HS-27A (cell line): Measurements from ENCODE around the gene ERBB4.

ENCODE experiments used
- DNase-seq: peaks from one replicate; pipeline ENCODE4 v3.0.0-alpha.2; 2012; ENCODE audit warnings: low read depth, missing footprints

The ERBB4 gene

GRCh38 chr2:211903961-211904360, 634.6 kb downstream of the ERBB4 start:
- DNase-seq = no peak

- no peak for DNase-seq
Observed at GRCh38 chr2:211901226-211901846, 637.3 kb downstream of the ERBB4 start.

DNA sequence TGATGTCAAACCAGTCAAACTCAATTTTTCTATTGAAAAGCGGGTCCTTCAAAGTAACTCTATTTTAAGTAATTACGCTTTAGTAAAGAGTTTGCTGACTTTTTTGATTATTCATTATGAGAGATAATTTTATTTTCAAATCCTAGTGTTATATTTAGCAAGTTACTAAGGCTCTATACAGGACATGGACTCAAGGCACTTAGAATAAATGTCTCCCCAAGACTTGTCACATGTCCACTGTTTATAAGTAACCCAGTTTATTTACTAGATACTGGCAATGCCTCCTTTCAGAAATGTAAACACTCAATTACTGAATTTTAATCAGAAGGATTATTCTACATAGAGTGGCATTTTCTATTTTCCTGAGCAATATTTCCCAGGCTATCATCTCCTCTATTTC, 638.1 kb downstream of the ERBB4 start:
- no peak for DNase-seq

DNA sequence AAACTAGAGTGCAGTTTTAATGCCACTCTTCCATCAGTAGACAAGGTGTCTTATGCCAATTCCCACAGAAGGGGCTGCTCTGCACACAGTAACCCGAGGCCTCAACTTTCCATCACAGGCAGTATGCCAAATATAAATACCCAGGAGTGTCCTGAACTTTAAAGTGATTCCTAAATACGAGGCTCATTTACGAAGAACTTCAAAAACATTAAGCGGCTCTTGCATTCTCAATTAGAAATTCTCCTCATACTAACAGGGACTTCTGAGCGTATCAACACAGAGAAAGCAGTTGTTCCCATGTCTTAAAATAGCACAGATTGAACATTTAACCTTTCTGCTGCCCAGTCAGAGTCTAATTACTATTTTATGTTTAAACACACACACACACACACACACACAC, 638.6 kb downstream of the ERBB4 start:
- DNase-seq = no peak

DNA sequence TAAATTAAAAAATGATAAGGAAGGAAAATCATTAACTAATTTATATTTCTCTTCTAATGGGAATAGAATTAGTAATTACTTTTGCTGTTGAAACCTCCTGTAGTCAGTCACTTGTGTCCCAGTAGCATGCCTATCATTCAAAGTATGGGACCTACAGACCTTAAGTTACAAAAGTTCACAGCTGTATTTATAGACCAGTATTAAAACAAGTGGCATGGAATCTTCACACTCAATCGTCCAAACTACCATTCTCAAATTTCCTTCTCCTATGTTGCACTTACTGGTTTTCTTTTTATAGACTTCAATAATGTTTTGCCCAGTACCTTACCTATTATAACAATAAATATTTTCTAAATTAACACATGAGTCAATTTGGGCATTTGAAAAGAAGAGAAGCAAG, 639.9 kb downstream of the ERBB4 start:
- DNase-seq = no peak

GRCh38 chr2:211881449-211881848, 657.2 kb downstream of the ERBB4 start:
- no peak for DNase-seq

- no peak for DNase-seq
Observed at GRCh38 chr2:211879323-211879722, 659.3 kb downstream of the ERBB4 start.

GRCh38 chr2:211877061-211877460, 661.5 kb downstream of the ERBB4 start:
- DNase-seq = no peak

- no peak for DNase-seq
Observed at GRCh38 chr2:211875488-211875887, 663.1 kb downstream of the ERBB4 start.

- no peak for DNase-seq
Observed at GRCh38 chr2:211868996-211869533, 669.5 kb downstream of the ERBB4 start.

- DNase-seq = peak; percentile 34
Observed at GRCh38 chr2:211867845-211868451, 670.7 kb downstream of the ERBB4 start.

- DNase-seq = no peak
Observed at GRCh38 chr2:211864328-211864727, 674.3 kb downstream of the ERBB4 start.

- no peak for DNase-seq
Observed at GRCh38 chr2:211860224-211860623, 678.4 kb downstream of the ERBB4 start.

GRCh38 chr2:211854832-211855231, 683.8 kb downstream of the ERBB4 start:
- DNase-seq = no peak

DNA sequence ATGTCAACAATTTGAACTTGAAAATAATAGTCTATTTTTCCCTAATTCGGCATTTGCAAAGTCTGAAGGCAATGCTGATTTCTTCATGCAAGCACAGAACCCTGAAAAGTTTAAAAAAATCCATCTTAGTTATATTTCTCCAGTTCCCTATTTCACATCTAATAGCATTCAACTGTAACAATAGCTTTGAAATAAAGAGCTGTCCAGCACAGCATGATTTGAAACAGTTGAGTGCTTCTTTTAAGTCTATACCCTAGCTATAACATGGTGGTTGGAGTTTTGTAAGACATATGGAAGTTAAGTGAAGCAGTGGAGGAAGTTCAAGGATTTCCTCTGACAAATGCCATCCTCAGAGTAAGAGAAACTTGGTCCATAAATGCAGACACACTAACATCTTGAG, 691.9 kb downstream of the ERBB4 start:
- no peak for DNase-seq

- DNase-seq = no peak
Observed at GRCh38 chr2:211846036-211846400, 692.6 kb downstream of the ERBB4 start.

GRCh38 chr2:211845338-211846035, 693.1 kb downstream of the ERBB4 start:
- no peak for DNase-seq

DNA sequence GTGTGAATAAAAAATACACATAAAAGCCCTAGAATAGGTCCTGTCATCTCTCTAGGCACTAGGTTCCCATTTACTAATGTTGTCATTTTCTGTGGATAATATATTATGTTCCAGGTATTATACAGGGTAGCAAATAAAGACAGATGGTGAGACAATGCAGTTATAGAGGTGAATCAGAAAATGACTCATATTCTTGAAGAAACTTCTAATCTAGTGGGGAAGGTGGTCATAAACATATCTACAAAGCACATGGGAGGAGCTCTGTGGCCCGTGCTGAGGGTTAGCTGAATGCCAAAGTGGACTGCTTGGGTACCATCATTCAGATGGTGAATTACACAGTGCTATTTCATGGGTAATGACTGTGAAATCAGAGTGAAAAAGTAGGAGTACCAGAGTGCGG, 700.9 kb downstream of the ERBB4 start:
- DNase-seq = no peak

- DNase-seq = no peak
Observed at GRCh38 chr2:211837206-211837605, 701.4 kb downstream of the ERBB4 start.

GRCh38 chr2:211836409-211836808, 702.2 kb downstream of the ERBB4 start:
- DNase-seq = no peak

DNA sequence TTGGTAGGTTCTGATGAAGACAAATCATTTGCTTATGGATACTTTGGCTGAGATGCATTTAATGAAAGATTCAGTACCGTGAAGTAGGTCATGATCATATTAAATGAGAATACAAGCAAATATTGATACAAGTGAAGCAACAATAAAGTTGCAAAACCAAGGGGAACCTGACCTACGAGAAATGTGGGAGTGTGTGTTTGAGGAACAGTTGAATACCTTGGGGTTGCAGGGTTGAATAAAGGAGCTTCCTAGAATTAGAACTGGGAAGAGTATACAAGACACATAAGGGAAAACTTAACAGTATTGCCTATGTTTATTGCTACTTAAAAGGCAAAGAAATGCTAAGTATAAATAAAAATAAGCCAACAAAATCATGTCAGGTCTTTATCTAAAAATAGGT, 702.9 kb downstream of the ERBB4 start:
- no peak for DNase-seq

GRCh38 chr2:211833582-211834279, 704.9 kb downstream of the ERBB4 start:
- DNase-seq = no peak

DNA sequence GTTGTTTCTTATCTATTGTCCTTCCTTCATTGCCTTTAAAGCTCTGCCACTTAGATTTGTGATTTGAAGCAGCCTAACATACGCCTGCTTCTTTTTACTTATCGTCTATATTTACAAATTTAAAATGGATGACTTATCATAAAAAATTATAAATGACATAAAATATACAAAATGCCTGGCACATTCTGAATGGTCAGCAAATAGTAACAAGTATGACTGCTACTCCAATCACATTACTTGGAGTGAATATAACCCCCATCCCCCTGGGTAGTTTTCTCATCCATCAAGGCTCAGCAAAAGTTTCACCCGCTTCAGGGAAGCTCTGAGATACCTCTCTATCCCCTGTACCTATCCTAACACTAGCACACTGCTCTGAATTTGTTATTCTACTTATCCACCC, 708.9 kb downstream of the ERBB4 start:
- no peak for DNase-seq
